H1 (cell line): ENCODE measurements around the gene BTN2A1. TPM values are rescaled to one million over a fixed set of nuclear protein-coding genes. Genes with fewer than 3 reads are reported as not detected.

Source experiments
- CTCF ChIA-PET: fragments of 300-600 bp; sonication (Branson Sonifier 250); formaldehyde crosslinking; loops from one replicate; lab custom pipeline; 2021; ENCODE audit not compliant: partially characterized antibody; lab: Charles Lee
- POLR2A ChIA-PET: fragments of 300-600 bp; sonication (Branson Sonifier 250); formaldehyde crosslinking; loops from one replicate; lab custom pipeline; 2021; ENCODE audit warnings: inconsistent platforms; ENCODE audit not compliant: partially characterized antibody; lab: Charles Lee
- DNase-seq, 2 experiments: peaks; one replicate each; pipeline versions ENCODE4 v3.0.0 to v3.0.0-alpha.2; 2010 to 2022; ENCODE audit warnings: low spot score in 2 of 2, low read depth in 1 of 2, mixed read lengths in 1 of 2
- FAIRE-seq: peaks from 2 replicates; lab custom pipeline; 2011; peaks lifted over from hg19 to GRCh38; lab: Jason Lieb, UNC
- H2AFZ ChIP-seq: 2 replicates; pipeline ENCODE4 v1.8.1; 2012; ENCODE audit warnings: low read length, inconsistent platforms
- H2AK5ac ChIP-seq: 2 replicates; pipeline ENCODE4 v1.6.1; 2013; ENCODE audit warnings: low read depth, low read length
- H2BK120ac ChIP-seq: replicated peaks from 2 replicates; pipeline ENCODE3; 2013; ENCODE audit warnings: low read depth, low read length, inconsistent platforms
- H2BK12ac ChIP-seq: 2 replicates; pipeline ENCODE4 v1.6.1; 2013; ENCODE audit warnings: low read depth, low read length
- H2BK15ac ChIP-seq: 2 replicates; pipeline ENCODE4 v1.6.1; 2013; ENCODE audit warnings: low read length
- H2BK20ac ChIP-seq: 2 replicates; pipeline ENCODE4 v1.6.1; 2013; ENCODE audit warnings: low read length
- H2BK5ac ChIP-seq: 2 replicates; pipeline ENCODE4 v1.6.1; 2013; ENCODE audit warnings: low read depth, low read length
- H3K14ac ChIP-seq: 2 replicates; pipeline ENCODE4 v1.6.1; 2013; ENCODE audit warnings: inconsistent platforms; ENCODE audit not compliant: insufficient read length
- H3K18ac ChIP-seq: 2 replicates; pipeline ENCODE4 v1.6.1; 2013; ENCODE audit warnings: low read length; ENCODE audit errors: extremely low read depth
- H3K23ac ChIP-seq: 2 replicates; pipeline ENCODE4 v1.6.1; 2013; ENCODE audit warnings: inconsistent platforms; ENCODE audit not compliant: insufficient read length
- H3K23me2 ChIP-seq: 2 replicates; pipeline ENCODE4 v1.6.1; 2013; ENCODE audit warnings: low read depth, low read length
- H3K27ac ChIP-seq: 2 replicates; pipeline ENCODE4 v1.6.1; 2011; ENCODE audit warnings: low read depth, low read length, inconsistent platforms
- H3K27me3 ChIP-seq, 4 experiments: replicated peaks in 1 of 4; 1 replicate in 1 of 4; 2 replicates in 3 of 4; pipeline versions ENCODE4 v1.6.1 to v1.8.1; 2011 to 2013; ENCODE audit warnings: low read length in 3 of 4, mild to moderate bottlenecking in 3 of 4, inconsistent platforms in 2 of 4, mixed read lengths in 2 of 4, moderate library complexity in 1 of 4; ENCODE audit not compliant: control insufficient read depth in 3 of 4, insufficient read depth in 3 of 4; ENCODE audit errors: extremely low read depth in 1 of 4
- H3K36me3 ChIP-seq, 4 experiments: 2 replicates each; pipeline versions ENCODE4 v1.6.1 to v1.8.1; 2011 to 2013; ENCODE audit warnings: mild to moderate bottlenecking in 4 of 4, low read length in 3 of 4, moderate library complexity in 2 of 4, control low read depth in 1 of 4, inconsistent platforms in 1 of 4; ENCODE audit not compliant: insufficient read depth in 4 of 4, control insufficient read depth in 2 of 4
- H3K4ac ChIP-seq: replicated peaks from 2 replicates; pipeline ENCODE3; 2013; ENCODE audit warnings: low read length, low read depth, mixed read lengths, inconsistent platforms; ENCODE audit not compliant: insufficient read length
- H3K4me1 ChIP-seq, 4 experiments: replicated peaks in 1 of 4; 1 replicate in 1 of 4; 2 replicates in 3 of 4; pipeline versions ENCODE4 v1.6.1 to v1.8.1; 2011 to 2013; ENCODE audit warnings: low read length in 3 of 4, inconsistent platforms in 2 of 4, mixed read lengths in 1 of 4; ENCODE audit not compliant: insufficient read depth in 4 of 4, control insufficient read depth in 3 of 4
- H3K4me2 ChIP-seq, 2 experiments: 2 replicates each; pipeline versions ENCODE4 v1.6.1 to v1.8.1; 2011 to 2013; ENCODE audit warnings: low read depth in 2 of 2, low read length in 2 of 2, control low read depth in 1 of 2, inconsistent platforms in 1 of 2, mild to moderate bottlenecking in 1 of 2; ENCODE audit not compliant: insufficient read depth in 1 of 2
- H3K4me3 ChIP-seq, 4 experiments: fragments of 200-600, 300-600 bp in 1 of 4; sonication (generic), shearing (Covaris generic), sonication (Bioruptor Twin) in 1 of 4; 2 replicates each; pipeline versions ENCODE4 v1.5.1 to v1.8.1; 2011 to 2016; ENCODE audit warnings: low read length in 4 of 4, low read depth in 3 of 4, control low read depth in 2 of 4, inconsistent platforms in 2 of 4, mild to moderate bottlenecking in 2 of 4, mixed read lengths in 1 of 4, moderate library complexity in 1 of 4; ENCODE audit not compliant: insufficient read depth in 2 of 4; ENCODE audit errors: extremely low read depth in 1 of 4
- H3K56ac ChIP-seq: replicated peaks from 2 replicates; pipeline ENCODE3; 2013; ENCODE audit warnings: low read depth, mild to moderate bottlenecking, mixed read lengths, low read length, inconsistent platforms; ENCODE audit not compliant: insufficient read length
- H3K79me1 ChIP-seq: 2 replicates; pipeline ENCODE4 v1.6.1; 2013; ENCODE audit warnings: low read depth, low read length, control low read depth
- H3K79me2 ChIP-seq, 2 experiments: 2 replicates each; pipeline versions ENCODE4 v1.6.1 to v1.8.1; 2012 to 2013; ENCODE audit warnings: low read length in 2 of 2, mild to moderate bottlenecking in 2 of 2, inconsistent platforms in 1 of 2; ENCODE audit not compliant: insufficient read depth in 2 of 2, control insufficient read depth in 1 of 2
- H3K9ac ChIP-seq, 4 experiments: replicated peaks in 1 of 4; 1 replicate in 1 of 4; 2 replicates in 3 of 4; pipeline versions ENCODE4 v1.6.1 to v1.8.1; 2011 to 2013; ENCODE audit warnings: low read depth in 3 of 4, low read length in 3 of 4, control low read depth in 2 of 4, mild to moderate bottlenecking in 2 of 4, moderate library complexity in 2 of 4, inconsistent platforms in 1 of 4; ENCODE audit errors: extremely low read depth in 1 of 4
- H3K9me3 ChIP-seq, 2 experiments: 2 replicates each; pipeline versions ENCODE4 v1.6.1 to v1.8.1; 2012 to 2013; ENCODE audit warnings: mild to moderate bottlenecking in 2 of 2, moderate library complexity in 2 of 2, control low read depth in 1 of 2, inconsistent platforms in 1 of 2, low read depth in 1 of 2, low read length in 1 of 2, mixed read lengths in 1 of 2; ENCODE audit not compliant: insufficient read depth in 2 of 2
- H4K20me1 ChIP-seq, 2 experiments: replicated peaks in 1 of 2; 2 replicates each; pipeline versions ENCODE3 to v1.8.1; 2011 to 2013; ENCODE audit warnings: inconsistent platforms in 2 of 2, low read length in 2 of 2, mild to moderate bottlenecking in 1 of 2; ENCODE audit not compliant: insufficient read depth in 2 of 2, control insufficient read depth in 1 of 2
- H4K5ac ChIP-seq: 2 replicates; pipeline ENCODE4 v1.6.1; 2013; ENCODE audit warnings: low read length, low read depth, mixed read lengths, inconsistent platforms; ENCODE audit not compliant: insufficient read length
- H4K8ac ChIP-seq: 2 replicates; pipeline ENCODE4 v1.8.0; 2013; ENCODE audit warnings: mild to moderate bottlenecking, moderate library complexity, low read length, inconsistent platforms; ENCODE audit not compliant: insufficient read depth; ENCODE audit errors: extremely low read depth
- H4K91ac ChIP-seq: replicated peaks from 2 replicates; pipeline ENCODE3; 2013; ENCODE audit warnings: low read length, mixed read lengths, inconsistent platforms; ENCODE audit not compliant: insufficient read length
- CTBP2 ChIP-seq: IDR thresholded peaks from 2 replicates; pipeline ENCODE4 v1.7.0; 2011; ENCODE audit warnings: borderline replicate concordance, mild to moderate bottlenecking, moderate library complexity, mixed read lengths, low read length; ENCODE audit not compliant: insufficient read depth, insufficient read length
- WGBS, 2 experiments: shearing (Covaris generic) in 1 of 2; methylation state at CpG; one replicate each; pipeline versions ENCODE4 v1.1.6 to v1.1.7; 2013 to 2015; ENCODE audit warnings: low lambda C conversion rate in 2 of 2, mixed read lengths in 2 of 2, inconsistent platforms in 1 of 2, low coverage in 1 of 2, missing lambda C conversion rate in 1 of 2; ENCODE audit not compliant: insufficient replicate concordance in 2 of 2, insufficient coverage in 1 of 2, insufficient read length in 1 of 2; ENCODE audit errors: extremely low coverage in 1 of 2, missing lambda C conversion rate in 1 of 2; 5-methylcytosine and 5-hydroxymethylcytosine counted together
- polyA plus RNA-seq, 7 experiments: library from polyadenylated mRNA; depleted of rRNA in 3 of 7; stranded (reverse) in 5 of 7; unstranded in 2 of 7; fragments of >200 nt in 5 of 7; fragments of 200-250 nt in 2 of 7; gene quantifications; 1 replicate in 5 of 7; 2 replicates in 1 of 7; 4 replicates in 1 of 7; pipeline versions ENCODE4 v1.2.1 to v1.2.3, GENCODE V29; 2011 to 2013; ENCODE audit warnings: missing spikeins in 2 of 7, mixed read lengths in 2 of 7
- total RNA-seq: library from RNA; stranded (reverse); fragmentation: NEBNext Ultra II Directional; extraction: Animal tissue kit (Norgen Biotek cat#: 25700); gene quantifications from 2 replicates; pipeline ENCODE4 v1.2.1, GENCODE V29; 2021

BTN2A1 gene
- total and polyA plus RNA-seq, 2 of the 8 experiments (the other 6 are each of a cell fraction or from before 2014, with no cell fraction given) = 8.7 to 11.0 TPM

DNA sequence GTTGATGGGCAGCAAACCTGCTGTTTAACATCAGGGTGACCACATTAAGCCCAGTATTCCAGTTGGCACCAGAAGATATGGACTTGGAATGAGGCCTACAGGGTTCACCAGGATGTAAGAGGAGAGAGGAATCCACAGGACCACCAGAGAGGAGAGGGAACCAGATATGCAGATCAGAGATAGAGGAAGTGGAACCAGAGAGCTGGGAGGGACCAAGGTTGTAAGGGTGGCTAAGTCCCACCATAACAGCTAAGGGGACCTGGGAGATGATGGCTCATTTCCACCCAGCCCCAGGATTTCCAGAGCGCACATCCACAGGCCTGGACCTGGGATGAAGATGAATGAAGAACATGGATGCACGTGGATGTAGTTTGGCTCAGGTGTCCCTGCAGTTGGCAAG is 11.1 kb downstream of the BTN2A1 start:
- H2BK15ac ChIP-seq = no peak overlapping the region
- no peak for FAIRE-seq

More for the DNA sequence above, 11.1 kb downstream of the BTN2A1 start:
- no peak overlapping the region for H3K18ac ChIP-seq
- no peak for TF ChIP-seq CTBP2
- 96% methylated on average over 2 of the region's 2 CpGs; no CpG with 5 or more reads in 1 of the 2 experiments for WGBS, 2 experiments
- no peak overlapping the region for H2AK5ac ChIP-seq
- no peak overlapping the region for H3K23ac ChIP-seq
- no peak overlapping the region for H3K9ac ChIP-seq
- no peak overlapping the region for H3K27ac ChIP-seq
- H3K79me2 ChIP-seq = no peaks in the 10 kb centered on the region
- CTCF ChIA-PET = interaction anchor here (1.3 kb wide), 1 partner anchor 23 kb away, joined by 4 read pairs; no protein-coding TSS in a partner anchor
- H4K91ac ChIP-seq = no peak overlapping the region
- H4K8ac ChIP-seq = no peak overlapping the region
- no peaks in the 10 kb centered on the region for H3K27me3 ChIP-seq
- no peak overlapping the region for H2AFZ ChIP-seq
- H2BK12ac ChIP-seq = no peak overlapping the region
- H2BK120ac ChIP-seq = no peak overlapping the region
- H3K79me1 ChIP-seq = no peaks in the 10 kb centered on the region
- no peaks in the 10 kb centered on the region for H3K23me2 ChIP-seq
- H3K14ac ChIP-seq = no peak overlapping the region
- H4K5ac ChIP-seq = no peak overlapping the region
- H2BK5ac ChIP-seq = no peak overlapping the region
- H4K20me1 ChIP-seq = no peaks in the 10 kb centered on the region
- peaks cover 6 to 50% (median 28%) of the 10 kb centered on the region in 4 experiments; a peak in 7 of 8 replicates for H3K36me3 ChIP-seq
- no peak overlapping the region for H3K4me3 ChIP-seq
- no peak overlapping the region for H3K4me2 ChIP-seq
- H3K9me3 ChIP-seq = no peaks in the 10 kb centered on the region
- no peak for DNase-seq
- H2BK20ac ChIP-seq = no peak overlapping the region
- no peaks in the 10 kb centered on the region; a peak in 1 of 7 replicates for H3K4me1 ChIP-seq
- H3K56ac ChIP-seq = no peak overlapping the region
- no peak overlapping the region for H3K4ac ChIP-seq
- POLR2A ChIA-PET = interaction anchor here (1.4 kb wide), 1 partner anchor 23 kb away, joined by 3 read pairs; no protein-coding TSS in a partner anchor
